ENCODE results near the gene EHF.

DNA sequence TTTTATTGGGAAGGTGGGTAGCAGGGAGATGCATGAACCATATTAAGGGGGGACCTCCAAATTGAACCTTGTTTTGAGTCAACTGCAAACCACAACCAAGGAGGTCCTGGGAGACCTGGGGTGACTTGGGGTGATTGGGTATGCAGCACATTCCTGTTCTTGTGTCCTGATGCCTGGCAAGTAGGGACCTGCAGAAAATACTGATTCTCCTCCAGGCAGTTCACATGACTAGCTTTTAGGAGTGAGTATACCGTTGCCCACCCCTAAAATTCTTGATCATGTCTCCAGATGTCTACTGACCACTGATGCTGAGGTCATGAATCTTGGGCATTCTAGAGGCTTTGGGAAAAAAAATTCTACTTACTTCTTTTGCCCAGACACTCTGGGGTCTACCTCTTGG is 6.3 kb downstream of the EHF start:
- TF ChIP-seq, protein P1, sequence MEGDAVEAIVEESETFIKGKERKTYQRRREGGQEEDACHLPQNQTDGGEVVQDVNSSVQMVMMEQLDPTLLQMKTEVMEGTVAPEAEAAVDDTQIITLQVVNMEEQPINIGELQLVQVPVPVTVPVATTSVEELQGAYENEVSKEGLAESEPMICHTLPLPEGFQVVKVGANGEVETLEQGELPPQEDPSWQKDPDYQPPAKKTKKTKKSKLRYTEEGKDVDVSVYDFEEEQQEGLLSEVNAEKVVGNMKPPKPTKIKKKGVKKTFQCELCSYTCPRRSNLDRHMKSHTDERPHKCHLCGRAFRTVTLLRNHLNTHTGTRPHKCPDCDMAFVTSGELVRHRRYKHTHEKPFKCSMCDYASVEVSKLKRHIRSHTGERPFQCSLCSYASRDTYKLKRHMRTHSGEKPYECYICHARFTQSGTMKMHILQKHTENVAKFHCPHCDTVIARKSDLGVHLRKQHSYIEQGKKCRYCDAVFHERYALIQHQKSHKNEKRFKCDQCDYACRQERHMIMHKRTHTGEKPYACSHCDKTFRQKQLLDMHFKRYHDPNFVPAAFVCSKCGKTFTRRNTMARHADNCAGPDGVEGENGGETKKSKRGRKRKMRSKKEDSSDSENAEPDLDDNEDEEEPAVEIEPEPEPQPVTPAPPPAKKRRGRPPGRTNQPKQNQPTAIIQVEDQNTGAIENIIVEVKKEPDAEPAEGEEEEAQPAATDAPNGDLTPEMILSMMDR (IDR thresholded peaks at IDR 0.05) = no peak
- TF ChIP-seq EP300 (IDR thresholded peaks at IDR 0.05) = no peak
- no peak for TF ChIP-seq POLR2A (IDR thresholded peaks at IDR 0.05)

Measured in gastroesophageal sphincter (tissue), 3 donors.